B cell (primary cell): Measurements from ENCODE around the gene DIMT1. TPM values are rescaled to one million over a fixed set of nuclear protein-coding genes. Genes with fewer than 3 reads are reported as not detected.

Experiments
- ATAC-seq: fragments of 200-7000 bp; cut with Tn5 transposase; one replicate; pipeline ENCODE4 v1.10.0; 2021; ENCODE audit warnings: low read depth, mild to moderate bottlenecking, moderate number of reproducible peaks, moderate library complexity
- CTCF ChIA-PET: fragments of 350-600 bp; sonication (Branson Sonifier 250); formaldehyde crosslinking; loops from one replicate; lab custom pipeline; 2021; ENCODE audit warnings: antibody characterized with exemption, inconsistent platforms; lab: Charles Lee
- POLR2A ChIA-PET: fragments of 350-600 bp; sonication (Branson Sonifier 250); formaldehyde crosslinking; loops from one replicate; lab custom pipeline; 2021; ENCODE audit warnings: antibody characterized with exemption; lab: Charles Lee
- DNase-seq: peaks from one replicate; pipeline ENCODE4 v3.0.0; 2013
- H2AFZ ChIP-seq: 2 replicates; pipeline ENCODE4 v1.6.1; 2012; ENCODE audit warnings: mild to moderate bottlenecking, low read depth, low read length; ENCODE audit not compliant: insufficient read depth, poor library complexity, severe bottlenecking
- H3K27ac ChIP-seq, 2 donors: 1 replicate in 1 of 2; 2 replicates in 1 of 2; pipeline ENCODE4 v1.5.1; 2012 to 2013; ENCODE audit warnings: low read length in 2 of 2, mild to moderate bottlenecking in 2 of 2, moderate library complexity in 1 of 2
- H3K27me3 ChIP-seq, 4 experiments: fragments of 200-600 bp in 1 of 4; sonication (generic) in 1 of 4; replicated peaks in 1 of 4; 1 replicate in 2 of 4; 2 replicates in 2 of 4; pipeline versions ENCODE4 v1.6.1 to v1.7.0; 2013 to 2016; ENCODE audit warnings: low read length in 3 of 4, mild to moderate bottlenecking in 2 of 4, mixed read lengths in 1 of 4, moderate library complexity in 1 of 4; ENCODE audit not compliant: insufficient read depth in 4 of 4, control insufficient read depth in 3 of 4; ENCODE audit errors: control extremely low read depth in 1 of 4
- H3K36me3 ChIP-seq, 2 experiments: replicated peaks in 1 of 2; 1 replicate in 1 of 2; 2 replicates in 1 of 2; pipeline versions ENCODE4 v1.6.1 to v1.7.1; 2013; ENCODE audit warnings: low read length in 1 of 2; ENCODE audit not compliant: insufficient read depth in 2 of 2, control insufficient read depth in 1 of 2; ENCODE audit errors: control extremely low read depth in 1 of 2, extremely low read depth in 1 of 2
- H3K4me1 ChIP-seq, 2 donors: fragments of 200-600 bp in 1 of 2; sonication (generic) in 1 of 2; 1 replicate in 1 of 2; 2 replicates in 1 of 2; pipeline versions ENCODE4 v1.5.1 to v1.6.1; 2013 to 2017; ENCODE audit warnings: low read length in 2 of 2; ENCODE audit not compliant: control insufficient read depth in 2 of 2, insufficient read depth in 2 of 2
- H3K4me2 ChIP-seq: replicated peaks from 2 replicates; pipeline ENCODE3; 2012; ENCODE audit warnings: mild to moderate bottlenecking, low read depth, low read length; ENCODE audit not compliant: poor library complexity, severe bottlenecking
- H3K4me3 ChIP-seq, 5 experiments: fragments of 200-600 bp in 1 of 5; sonication (generic) in 1 of 5; 1 replicate in 3 of 5; 2 replicates in 2 of 5; pipeline versions ENCODE4 v1.5.1 to v1.7.0; 2011 to 2016; ENCODE audit warnings: low read length in 4 of 5, mild to moderate bottlenecking in 4 of 5, low read depth in 2 of 5, control low read depth in 1 of 5, moderate library complexity in 1 of 5; ENCODE audit not compliant: insufficient read depth in 1 of 5; ENCODE audit errors: control extremely low read depth in 1 of 5, extremely low read depth in 1 of 5
- H3K79me2 ChIP-seq: fragments of 200-600 bp; sonication (generic); one replicate; pipeline ENCODE4 v1.6.0; 2016; ENCODE audit warnings: low read length; ENCODE audit not compliant: control insufficient read depth, insufficient read depth
- H3K9ac ChIP-seq: fragments of 200-600 bp; sonication (generic); 2 replicates; pipeline ENCODE4 v1.6.1; 2017; ENCODE audit warnings: mild to moderate bottlenecking, low read length, moderate library complexity
- H3K9me3 ChIP-seq, 3 donors: one replicate each; pipeline versions ENCODE4 v1.6.1 to v1.7.1; 2013; ENCODE audit warnings: low read length in 2 of 3; ENCODE audit not compliant: control insufficient read depth in 2 of 3, insufficient read depth in 1 of 3; ENCODE audit errors: control extremely low read depth in 1 of 3
- H4K20me1 ChIP-seq: 2 replicates; pipeline ENCODE4 v1.6.0; 2012; ENCODE audit warnings: mild to moderate bottlenecking, low read length; ENCODE audit not compliant: insufficient read depth, control insufficient read depth, poor library complexity, severe bottlenecking
- H3K27ac Mint-ChIP-seq: one replicate; pipeline ENCODE4 v1.8.0; 2021; ENCODE audit warnings: mixed read lengths
- H3K27me3 Mint-ChIP-seq: one replicate; pipeline ENCODE4 v1.8.0; 2021; ENCODE audit warnings: mixed read lengths
- H3K4me1 Mint-ChIP-seq: one replicate; pipeline ENCODE4 v1.8.0; 2021; ENCODE audit warnings: mixed read lengths
- H3K4me3 Mint-ChIP-seq: one replicate; pipeline ENCODE4 v1.8.0; 2021; ENCODE audit warnings: mixed read lengths
- H3K9me3 Mint-ChIP-seq: one replicate; pipeline ENCODE4 v1.8.0; 2022; ENCODE audit warnings: mixed read lengths; ENCODE audit not compliant: insufficient read depth
- CTCF ChIP-seq: fragments of 200-600 bp; IDR thresholded peaks from one replicate; pipeline ENCODE4 v1.8.0; 2022; ENCODE audit warnings: antibody characterized with exemption, mild to moderate bottlenecking
- EZH2 ChIP-seq: IDR thresholded peaks from 2 replicates; pipeline ENCODE4 v1.6.1; 2012; ENCODE audit warnings: borderline replicate concordance, low read depth, mild to moderate bottlenecking, moderate library complexity, low read length; ENCODE audit not compliant: insufficient read depth, poor library complexity, severe bottlenecking
- WGBS: methylation state at CpG from one replicate; pipeline ENCODE4 v1.1.5; 2013; ENCODE audit warnings: missing lambda C conversion rate; ENCODE audit not compliant: insufficient coverage; 5-methylcytosine and 5-hydroxymethylcytosine counted together
- intact Hi-C: fragments of 100-400 bp; cut with micrococcal nuclease; formaldehyde crosslinking; loops from one replicate; pipeline ENCODE4 v1.10.0; 2022
- polyA plus RNA-seq: library from polyadenylated mRNA; depleted of rRNA; stranded (reverse); fragments of >200 nt; gene quantifications from 2 replicates; pipeline ENCODE4 v1.2.3, GENCODE V29; 2012
- total RNA-seq, 2 donors: library from RNA; stranded (reverse); fragments of 120-200 nt in 1 of 2; gene quantifications; 1 replicate in 1 of 2; 2 replicates in 1 of 2; pipeline versions ENCODE4 v1.2.3 to v1.2.4, GENCODE V29; 2013 to 2022

Gene DIMT1
- total and polyA plus RNA-seq, 2 donors (not counting 1 experiment from before 2014, with no cell fraction given) = 16.0 to 20.7 TPM

GRCh38 chr5:62412549-62413329, 9.0 kb upstream of the DIMT1 start, which contains the start of gene IPO11:
IPO11 (plus strand) TSS chr5:62412763; CDS start chr5:62437280, 24,517 bp downstream.
- DNase-seq (peak; percentile 99), ATAC-seq (peak; percentile 96)
- Histone ChIP-seq H3K4me3 (peak within 1 kb of the TSS; percentile 67 to 97 (median 80)), H3K9ac (peak within 1 kb of the TSS; percentile 82), H3K79me2 (peaks cover 53% of the 10 kb centered on the region), H3K9me3 (no peaks in the 10 kb centered on the region), H3K27me3 (no peaks in the 10 kb centered on the region), H4K20me1 (peaks cover 8% of the 10 kb centered on the region), H3K36me3 (no peaks in the 10 kb centered on the region), H2AFZ (peak within 1 kb of the TSS; percentile 97), H3K4me1 (peaks cover 13 to 15% of the 10 kb centered on the region in 2 donors), H3K4me2 (peak within 1 kb of the TSS; percentile 75), H3K27ac (peak within 1 kb of the TSS; percentile 72 to 85)
- H3K27ac Mint-ChIP-seq = peak within 1 kb of the TSS; percentile 91
- H3K9me3 Mint-ChIP-seq = no peaks in the 10 kb centered on the region
- peak within 1 kb of the TSS; percentile 84 for H3K4me3 Mint-ChIP-seq
- CTCF ChIA-PET = interaction anchor here (3.1 kb wide), 1 partner anchor 9 kb away, joined by 14 read pairs; the partner anchor contains the start of gene DIMT1
- WGBS = under 1% methylated on average over 65 of the region's 66 CpGs
- no peak for TF ChIP-seq CTCF
- TF ChIP-seq EZH2 = no peak
- intact Hi-C loops = loop anchor here (1.0 kb wide), 2 partner anchors 9 to 106 kb away; partner anchors contain the start of genes DIMT1 and KIF2A
- H3K27me3 Mint-ChIP-seq = no peaks in the 10 kb centered on the region
- POLR2A ChIA-PET = interaction anchor here (0.6 to 2.7 kb wide), 3 partner anchors 9 to 1087 kb away, joined by 4 to 25 read pairs (median 7); partner anchors contain the start of genes DIMT1 and KIF2A
- H3K4me1 Mint-ChIP-seq = peaks cover 17% of the 10 kb centered on the region
